Osteoblast (primary cell): Measurements from ENCODE around the gene RGPD8. TPM values are rescaled to one million over a fixed set of nuclear protein-coding genes. Genes with fewer than 3 reads are reported as not detected.
"Not testable (repeated sequence)": the region's sequence is repeated elsewhere in the genome, so short reads cannot be mapped to it uniquely, and the experiment has no call there.

Experiments
- DNase-seq: peaks from one replicate; pipeline ENCODE4 v3.0.0; 2011; ENCODE audit warnings: low spot score, mixed read lengths; ENCODE audit not compliant: insufficient read length; ENCODE audit errors: missing footprints
- H2AFZ ChIP-seq: 2 replicates; pipeline ENCODE4 v1.6.0; 2011; ENCODE audit warnings: mild to moderate bottlenecking, low read length
- H3K27ac ChIP-seq: 2 replicates; pipeline ENCODE4 v1.5.1; 2011; ENCODE audit warnings: mild to moderate bottlenecking, low read depth, low read length, moderate library complexity
- H3K27me3 ChIP-seq: 2 replicates; pipeline ENCODE4 v1.6.0; 2012; ENCODE audit warnings: mild to moderate bottlenecking, control low read depth, inconsistent platforms, low read length, moderate library complexity; ENCODE audit not compliant: insufficient read depth
- H3K36me3 ChIP-seq: 2 replicates; pipeline ENCODE4 v1.5.1; 2011; ENCODE audit warnings: mild to moderate bottlenecking, low read length, control low read depth, moderate library complexity; ENCODE audit not compliant: insufficient read depth
- H3K4me1 ChIP-seq: 2 replicates; pipeline ENCODE4 v1.5.1; 2011; ENCODE audit warnings: mild to moderate bottlenecking, low read length, control low read depth, moderate library complexity; ENCODE audit not compliant: insufficient read depth
- H3K4me2 ChIP-seq: 2 replicates; pipeline ENCODE4 v1.6.0; 2011; ENCODE audit warnings: mild to moderate bottlenecking, low read length; ENCODE audit not compliant: insufficient read depth
- H3K4me3 ChIP-seq: fragments of 200-600 bp; sonication (generic); 3 replicates; pipeline ENCODE4 v1.5.1; 2012; ENCODE audit warnings: mild to moderate bottlenecking, low read length, inconsistent platforms; ENCODE audit not compliant: insufficient read depth
- H3K79me2 ChIP-seq: 2 replicates; pipeline ENCODE4 v1.6.0; 2012; ENCODE audit warnings: mild to moderate bottlenecking, low read length, control low read depth, inconsistent platforms; ENCODE audit not compliant: insufficient read depth
- H3K9me3 ChIP-seq: 2 replicates; pipeline ENCODE4 v1.5.1; 2011; ENCODE audit warnings: low read depth, low read length, control low read depth
- H4K20me1 ChIP-seq: 2 replicates; pipeline ENCODE4 v1.6.0; 2012; ENCODE audit warnings: mild to moderate bottlenecking, low read length, control low read depth; ENCODE audit not compliant: insufficient read depth
- CTCF ChIP-seq: IDR thresholded peaks from 2 replicates; pipeline ENCODE4 v1.5.1; 2011; ENCODE audit warnings: mild to moderate bottlenecking, low read depth, low read length, moderate library complexity; ENCODE audit errors: extremely low read depth
- total RNA-seq: library from RNA; depleted of rRNA; stranded (reverse); fragments of >200 nt; gene quantifications from 2 replicates; pipeline ENCODE4 v1.2.3, GENCODE V29; 2012

RGPD8 gene
- total RNA-seq, 1 donor: 25.0 TPM

- TF ChIP-seq CTCF: peak; percentile 21
- H4K20me1 ChIP-seq, H3K4me1 ChIP-seq, H3K27me3 ChIP-seq, H2AFZ ChIP-seq, H3K36me3 ChIP-seq, DNase-seq, H3K9me3 ChIP-seq: not testable (repeated sequence)
- Histone ChIP-seq H3K27ac (peak overlapping the region; percentile 56), H3K4me3 (peak overlapping the region; percentile 74), H3K79me2 (peaks cover 14% of the 10 kb centered on the region), H3K4me2 (peak overlapping the region; percentile 77)
These were observed 1.7 kb downstream of the RGPD8 start for GRCh38 chr2:112431587-112432295.

- not testable (repeated sequence) for H3K4me2 ChIP-seq, H3K27ac ChIP-seq, H3K36me3 ChIP-seq, H2AFZ ChIP-seq, H3K4me3 ChIP-seq, H3K27me3 ChIP-seq, H3K9me3 ChIP-seq, H3K79me2 ChIP-seq, DNase-seq, H3K4me1 ChIP-seq, H4K20me1 ChIP-seq
These were observed 8.9 kb downstream of the RGPD8 start for GRCh38 chr2:112424553-112424952.

- not testable (repeated sequence) for H2AFZ ChIP-seq, H3K4me1 ChIP-seq, H3K79me2 ChIP-seq, H3K27ac ChIP-seq, H3K9me3 ChIP-seq, H4K20me1 ChIP-seq, DNase-seq, H3K4me3 ChIP-seq, H3K27me3 ChIP-seq, H3K4me2 ChIP-seq, H3K36me3 ChIP-seq
These were observed 16.6 kb downstream of the RGPD8 start for GRCh38 chr2:112416860-112417259.

- not testable (repeated sequence) for H3K4me2 ChIP-seq, DNase-seq, H3K27me3 ChIP-seq, H3K4me3 ChIP-seq, H4K20me1 ChIP-seq, H3K36me3 ChIP-seq, H3K4me1 ChIP-seq, H2AFZ ChIP-seq, H3K9me3 ChIP-seq, H3K79me2 ChIP-seq, H3K27ac ChIP-seq
These were observed 73.4 kb downstream of the RGPD8 start for GRCh38 chr2:112360055-112360454.

- not testable (repeated sequence) for H3K4me3 ChIP-seq, H3K27me3 ChIP-seq, H2AFZ ChIP-seq, H3K4me1 ChIP-seq, H3K4me2 ChIP-seq, H3K9me3 ChIP-seq, H3K79me2 ChIP-seq, H4K20me1 ChIP-seq, DNase-seq, H3K36me3 ChIP-seq, H3K27ac ChIP-seq
These were observed 79.1 kb downstream of the RGPD8 start for GRCh38 chr2:112354335-112354734.

- H4K20me1 ChIP-seq, H3K9me3 ChIP-seq, H3K4me2 ChIP-seq, H3K27ac ChIP-seq, H3K4me3 ChIP-seq, H3K27me3 ChIP-seq, H2AFZ ChIP-seq, H3K79me2 ChIP-seq, H3K4me1 ChIP-seq, H3K36me3 ChIP-seq, DNase-seq: not testable (repeated sequence)
These were observed 80.4 kb downstream of the RGPD8 start for GRCh38 chr2:112352809-112353603.

- not testable (repeated sequence) for H3K4me2 ChIP-seq, H2AFZ ChIP-seq, DNase-seq, H3K9me3 ChIP-seq, H3K79me2 ChIP-seq, H3K27me3 ChIP-seq, H3K4me1 ChIP-seq, H3K4me3 ChIP-seq, H3K36me3 ChIP-seq, H3K27ac ChIP-seq, H4K20me1 ChIP-seq
These were observed 81.2 kb downstream of the RGPD8 start for GRCh38 chr2:112352292-112352691.
